HEK293 (cell line): Measurements from ENCODE around the gene ARMH3.

Experiments used
- CTCF ChIA-PET: fragments of 350-600 bp; formaldehyde crosslinking; extraction: SDS; loops from one replicate; lab custom pipeline; 2021; ENCODE audit warnings: antibody characterized with exemption; lab: Yijun Ruan, JAX
- POLR2A ChIA-PET: fragments of 300-600 bp; formaldehyde crosslinking; extraction: SDS; loops from one replicate; lab custom pipeline; 2020; ENCODE audit warnings: antibody characterized with exemption, inconsistent platforms; lab: Yijun Ruan, JAX
- H3K27ac ChIP-seq: fragments of 200-500 bp; sonication (Bioruptor generic); 2 replicates; pipeline ENCODE4 v1.5.1; 2014; ENCODE audit warnings: low read depth, low read length, control low read depth, inconsistent platforms; ENCODE audit errors: extremely low read depth
- H3K36me3 ChIP-seq, 2 experiments: fragments of 200-500 bp in 1 of 2; sonication (Bioruptor generic) in 1 of 2; 1 replicate in 1 of 2; 2 replicates in 1 of 2; pipeline ENCODE4 v1.5.1; 2014 to 2017; ENCODE audit warnings: inconsistent platforms in 2 of 2, low read length in 2 of 2; ENCODE audit not compliant: control insufficient read depth in 2 of 2, insufficient read depth in 1 of 2
- H3K4me1 ChIP-seq: fragments of 200-500 bp; sonication (Bioruptor generic); 2 replicates; pipeline ENCODE4 v1.5.1; 2014; ENCODE audit warnings: mild to moderate bottlenecking, low read length, inconsistent platforms; ENCODE audit not compliant: control insufficient read depth, insufficient read depth
- H3K4me3 ChIP-seq: 2 replicates; pipeline ENCODE4 v1.5.1; 2011; ENCODE audit warnings: low read depth, mild to moderate bottlenecking, control low read depth, low read length, moderate library complexity
- H3K9me3 ChIP-seq: fragments of 200-500 bp; sonication (Bioruptor generic); 2 replicates; pipeline ENCODE4 v1.5.1; 2014; ENCODE audit warnings: low read depth, low read length, inconsistent platforms; ENCODE audit not compliant: control insufficient read depth, insufficient read depth
- GLIS2 ChIP-seq: fragments of 450-650 bp; formaldehyde crosslinking; IDR thresholded peaks from 2 replicates; pipeline ENCODE4 v1.5.1; 2016; ENCODE audit warnings: missing biosample characterization, missing genetic modification characterization
- HIC1 ChIP-seq: fragments of 450-650 bp; formaldehyde crosslinking; IDR thresholded peaks from 2 replicates; pipeline ENCODE4 v1.5.1; 2016; ENCODE audit warnings: missing biosample characterization, missing genetic modification characterization
- OVOL3 ChIP-seq: fragments of 450-650 bp; formaldehyde crosslinking; IDR thresholded peaks from 2 replicates; pipeline ENCODE4 v1.5.1; 2016; ENCODE audit warnings: missing biosample characterization, missing genetic modification characterization
- SCRT1 ChIP-seq: fragments of 450-650 bp; formaldehyde crosslinking; IDR thresholded peaks from 2 replicates; pipeline ENCODE4 v1.5.1; 2016; ENCODE audit warnings: missing biosample characterization, missing genetic modification characterization, borderline replicate concordance
- SCRT2 ChIP-seq: fragments of 450-650 bp; formaldehyde crosslinking; IDR thresholded peaks from 2 replicates; pipeline ENCODE4 v1.5.1; 2016; ENCODE audit warnings: missing biosample characterization, missing genetic modification characterization
- SP7 ChIP-seq: fragments of 450-650 bp; formaldehyde crosslinking; IDR thresholded peaks from 2 replicates; pipeline ENCODE4 v1.5.1; 2016; ENCODE audit warnings: missing biosample characterization, missing genetic modification characterization
- ZNF133 ChIP-seq: fragments of 450-650 bp; formaldehyde crosslinking; IDR thresholded peaks from 2 replicates; pipeline ENCODE4 v1.5.1; 2016; ENCODE audit warnings: missing biosample characterization, missing genetic modification characterization
- ZNF155 ChIP-seq: fragments of 450-650 bp; formaldehyde crosslinking; IDR thresholded peaks from 2 replicates; pipeline ENCODE4 v1.5.1; 2016; ENCODE audit warnings: missing biosample characterization, missing genetic modification characterization
- ZNF2 ChIP-seq: fragments of 450-650 bp; formaldehyde crosslinking; IDR thresholded peaks from 2 replicates; pipeline ENCODE4 v1.5.1; 2016; ENCODE audit warnings: missing biosample characterization, missing genetic modification characterization
- ZNF211 ChIP-seq: fragments of 450-650 bp; formaldehyde crosslinking; IDR thresholded peaks from 2 replicates; pipeline ENCODE4 v1.5.1; 2016; ENCODE audit warnings: low read depth, missing biosample characterization, missing genetic modification characterization
- ZNF280C ChIP-seq: fragments of 450-650 bp; formaldehyde crosslinking; IDR thresholded peaks from 2 replicates; pipeline ENCODE4 v1.5.1; 2016; ENCODE audit warnings: missing biosample characterization, missing genetic modification characterization
- ZNF548 ChIP-seq: fragments of 450-650 bp; formaldehyde crosslinking; IDR thresholded peaks from 2 replicates; pipeline ENCODE4 v1.5.1; 2016; ENCODE audit warnings: missing biosample characterization, missing genetic modification characterization
- ZNF626 ChIP-seq: fragments of 450-650 bp; sonication (Bioruptor Pico); formaldehyde crosslinking; IDR thresholded peaks from 2 replicates; pipeline ENCODE4 v1.5.1; 2018; ENCODE audit warnings: missing biosample characterization, missing genetic modification characterization, inconsistent platforms
- ZNF777 ChIP-seq: fragments of 450-650 bp; formaldehyde crosslinking; IDR thresholded peaks from 2 replicates; pipeline ENCODE4 v1.5.1; 2017; ENCODE audit warnings: missing biosample characterization, missing genetic modification characterization, borderline replicate concordance
- ZNF792 ChIP-seq: fragments of 450-650 bp; formaldehyde crosslinking; IDR thresholded peaks from 2 replicates; pipeline ENCODE4 v1.5.1; 2016; ENCODE audit warnings: missing biosample characterization, missing genetic modification characterization
- TF ChIP-seq, protein P1 (sequence below): fragments of 450-650 bp; formaldehyde crosslinking; IDR thresholded peaks from 2 replicates; pipeline ENCODE4 v1.5.1; 2016; ENCODE audit warnings: missing biosample characterization, missing genetic modification characterization
- TF ChIP-seq, protein P2 (sequence below): sonication (generic); formaldehyde crosslinking; IDR thresholded peaks from 2 replicates; pipeline ENCODE4 v1.8.1; 2022; ENCODE audit warnings: mild to moderate bottlenecking, moderate library complexity, missing genetic modification reagents

Gene ARMH3

GRCh38 chr10:101961591-101962498 lies 94.1 kb downstream of the ARMH3 start (continued):
- TF ChIP-seq HIC1 (tag by site-specific recombination) (no peak), ZNF777 (tag by site-specific recombination) (no peak), ZNF2 (tag by site-specific recombination) (no peak), ZNF155 (no peak)
- TF ChIP-seq, protein P1, sequence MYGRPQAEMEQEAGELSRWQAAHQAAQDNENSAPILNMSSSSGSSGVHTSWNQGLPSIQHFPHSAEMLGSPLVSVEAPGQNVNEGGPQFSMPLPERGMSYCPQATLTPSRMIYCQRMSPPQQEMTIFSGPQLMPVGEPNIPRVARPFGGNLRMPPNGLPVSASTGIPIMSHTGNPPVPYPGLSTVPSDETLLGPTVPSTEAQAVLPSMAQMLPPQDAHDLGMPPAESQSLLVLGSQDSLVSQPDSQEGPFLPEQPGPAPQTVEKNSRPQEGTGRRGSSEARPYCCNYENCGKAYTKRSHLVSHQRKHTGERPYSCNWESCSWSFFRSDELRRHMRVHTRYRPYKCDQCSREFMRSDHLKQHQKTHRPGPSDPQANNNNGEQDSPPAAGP (tag by site-specific recombination), result 0 out of 2 replicates have a peak, but pooled peaks have one; percentile 43
- TF ChIP-seq, all 188 proteins: peak for 14

GRCh38 chr10:101960879-101961395 lies 95.0 kb downstream of the ARMH3 start:
- TF ChIP-seq SCRT2 (peak; percentile 60), SCRT1 (tag by site-specific recombination) (peak; percentile 60; the same call in 1 of the 2 replicates)
- TF ChIP-seq, protein P2, sequence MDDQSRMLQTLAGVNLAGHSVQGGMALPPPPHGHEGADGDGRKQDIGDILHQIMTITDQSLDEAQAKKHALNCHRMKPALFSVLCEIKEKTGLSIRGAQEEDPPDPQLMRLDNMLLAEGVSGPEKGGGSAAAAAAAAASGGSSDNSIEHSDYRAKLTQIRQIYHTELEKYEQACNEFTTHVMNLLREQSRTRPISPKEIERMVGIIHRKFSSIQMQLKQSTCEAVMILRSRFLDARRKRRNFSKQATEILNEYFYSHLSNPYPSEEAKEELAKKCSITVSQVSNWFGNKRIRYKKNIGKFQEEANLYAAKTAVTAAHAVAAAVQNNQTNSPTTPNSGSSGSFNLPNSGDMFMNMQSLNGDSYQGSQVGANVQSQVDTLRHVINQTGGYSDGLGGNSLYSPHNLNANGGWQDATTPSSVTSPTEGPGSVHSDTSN, result no peak
- no peak overlapping the region for H3K4me3 ChIP-seq

GRCh38 chr10:101959346-101959916 lies 96.5 kb downstream of the ARMH3 start:
- no peak for TF ChIP-seq GLIS2 (tag by site-specific recombination)
- peak; percentile 95 for TF ChIP-seq SP7
- CTCF ChIA-PET, result interaction anchor here (0.6 to 1.9 kb wide), 3 partner anchors 9 to 50 kb away, joined by 3 to 8 read pairs (median 4); no protein-coding TSS in a partner anchor
- peaks cover 17 to 26% of the 10 kb centered on the region in 2 experiments for H3K36me3 ChIP-seq
- no peaks in the 10 kb centered on the region for H3K9me3 ChIP-seq
- POLR2A ChIA-PET, result no interaction called here
- H3K27ac ChIP-seq, result no peak overlapping the region
- peaks cover 5% of the 10 kb centered on the region; the same call in 1 of the 2 replicates for H3K4me1 ChIP-seq
- no peak overlapping the region for H3K4me3 ChIP-seq

More at GRCh38 chr10:101960879-101961395, 95.0 kb downstream of the ARMH3 start:
- H3K36me3 ChIP-seq, result peaks cover 10 to 13% of the 10 kb centered on the region in 2 experiments; a peak in 2 of 3 replicates
- POLR2A ChIA-PET, result interaction anchor here (0.6 kb wide), 1 partner anchor 30 kb away, joined by 4 read pairs; no protein-coding TSS in a partner anchor
- CTCF ChIA-PET, result interaction anchor here (1.4 kb wide), 2 partner anchors 49 to 120 kb away, joined by 4 to 5 read pairs; no protein-coding TSS in a partner anchor
- no peak overlapping the region for H3K27ac ChIP-seq
- peaks cover 11% of the 10 kb centered on the region for H3K4me1 ChIP-seq
- no peaks in the 10 kb centered on the region for H3K9me3 ChIP-seq

DNA sequence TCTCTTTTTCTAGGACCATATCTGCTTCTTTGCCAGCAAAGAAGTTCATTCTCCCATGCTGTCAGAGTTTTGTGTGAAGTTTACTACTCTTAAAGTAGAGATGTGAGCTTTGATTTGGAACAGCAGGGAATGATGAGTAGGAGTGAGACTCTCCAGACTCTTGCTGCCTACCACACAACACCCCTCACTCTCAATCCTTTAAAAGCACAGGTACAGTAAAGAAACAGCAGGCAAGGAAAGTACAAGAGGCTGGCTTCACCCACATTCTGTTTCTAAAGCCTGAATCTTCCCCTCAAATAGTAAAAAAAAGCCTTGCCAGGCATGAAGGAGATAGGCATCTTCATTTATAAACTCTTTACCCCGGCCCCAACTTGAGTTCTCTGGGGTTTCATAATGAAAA lies 97.3 kb downstream of the ARMH3 start:
- Histone ChIP-seq H3K9me3 (no peaks in the 10 kb centered on the region), H3K4me3 (no peak overlapping the region), H3K36me3 (peaks cover 25 to 33% of the 10 kb centered on the region in 2 experiments), H3K27ac (no peak overlapping the region), H3K4me1 (peaks cover 5% of the 10 kb centered on the region; the same call in 1 of the 2 replicates)
- ChIA-PET CTCF (interaction anchor here (0.8 to 1.9 kb wide), 2 partner anchors 49 to 51 kb away, joined by 3 to 8 read pairs; no protein-coding TSS in a partner anchor), POLR2A (interaction anchor here (0.6 kb wide), 1 partner anchor 49 kb away, joined by 9 read pairs; no protein-coding TSS in a partner anchor)
- TF ChIP-seq ZNF792 (tag by site-specific recombination) (no peak), ZNF548 (tag by site-specific recombination) (no peak), ZNF211 (tag by site-specific recombination) (no peak), OVOL3 (no peak), ZNF133 (tag by site-specific recombination) (no peak), ZNF626 (tag by site-specific recombination) (no peak), ZNF280C (tag by site-specific recombination) (no peak)
